Measurements from ENCODE around the gene ZNF662.

The ZNF662 gene

GRCh38 chr3:42895580-42895868, 10.4 kb upstream of the ZNF662 start:
- DNase-seq (ENCODE audit: low spot score), result no peak
- no peak for TF ChIP-seq CTCF (IDR thresholded peaks at IDR 0.05; ENCODE audit: extremely low read depth, insufficient read depth, missing control alignments)
- in situ Hi-C loops (cut with MboI; ENCODE audit: low pct_unique_long_range_greater_than_20kb, low sequenced_read_pairs, unreplicated experiment), result no loop called here

GRCh38 chr3:42898896-42899675, 6.9 kb upstream of the ZNF662 start:
- no peak for TF ChIP-seq CTCF (IDR thresholded peaks at IDR 0.05; ENCODE audit: extremely low read depth, insufficient read depth, missing control alignments)
- in situ Hi-C loops (cut with MboI; ENCODE audit: low pct_unique_long_range_greater_than_20kb, low sequenced_read_pairs, unreplicated experiment), result no loop called here
- no peak for DNase-seq (ENCODE audit: low spot score)

- DNase-seq (ENCODE audit: low spot score), result no peak
- TF ChIP-seq CTCF (IDR thresholded peaks at IDR 0.05; ENCODE audit: extremely low read depth, insufficient read depth, missing control alignments), result no peak
- in situ Hi-C loops (cut with MboI; ENCODE audit: low pct_unique_long_range_greater_than_20kb, low sequenced_read_pairs, unreplicated experiment), result no loop called here
Observed at GRCh38 chr3:42900226-42901072, 5.5 kb upstream of the ZNF662 start.

GRCh38 chr3:42901073-42901415, 4.9 kb upstream of the ZNF662 start:
- no peak for TF ChIP-seq CTCF (IDR thresholded peaks at IDR 0.05; ENCODE audit: extremely low read depth, insufficient read depth, missing control alignments)
- no peak for DNase-seq (ENCODE audit: low spot score)
- in situ Hi-C loops (cut with MboI; ENCODE audit: low pct_unique_long_range_greater_than_20kb, low sequenced_read_pairs, unreplicated experiment), result no loop called here

- no peak for TF ChIP-seq CTCF (IDR thresholded peaks at IDR 0.05; ENCODE audit: extremely low read depth, insufficient read depth, missing control alignments)
- no peak for DNase-seq (ENCODE audit: low spot score)
- in situ Hi-C loops (cut with MboI; ENCODE audit: low pct_unique_long_range_greater_than_20kb, low sequenced_read_pairs, unreplicated experiment), result no loop called here
Observed at GRCh38 chr3:42902257-42902656, 3.7 kb upstream of the ZNF662 start.

GRCh38 chr3:42904076-42904475, 1.9 kb upstream of the ZNF662 start:
- no peak for TF ChIP-seq CTCF (IDR thresholded peaks at IDR 0.05; ENCODE audit: extremely low read depth, insufficient read depth, missing control alignments)
- DNase-seq (ENCODE audit: low spot score), result no peak
- in situ Hi-C loops (cut with MboI; ENCODE audit: low pct_unique_long_range_greater_than_20kb, low sequenced_read_pairs, unreplicated experiment), result no loop called here
